Measurements from ENCODE around the gene ARAF.
A peak's percentile ranks its signal among the peaks of the same experiment; 100 is the strongest.

Gene ARAF

GRCh38 chrX:47515941-47516665, 44.9 kb upstream of the ARAF start:
- Histone ChIP-seq H3K9ac (ENCODE audit: low read length) (no peak overlapping the region), H3K36me3 (replicated peaks; ENCODE audit: insufficient read depth, low read length) (no peaks in the 10 kb centered on the region), H3K4me2 (ENCODE audit: low read depth, low read length) (no peak overlapping the region), H2AFZ (ENCODE audit: low read length) (no peak overlapping the region), H4K20me1 (ENCODE audit: insufficient read depth, low read length) (no peaks in the 10 kb centered on the region), H3K4me3 (ENCODE audit: low read length) (no peak overlapping the region), H3K9me3 (replicated peaks; ENCODE audit: insufficient read depth, low read length) (no peaks in the 10 kb centered on the region), H3K27ac (ENCODE audit: low read length) (no peak overlapping the region), H3K4me1 (ENCODE audit: low read length) (no peaks in the 10 kb centered on the region), H3K79me2 (ENCODE audit: low read length) (no peaks in the 10 kb centered on the region), H3F3A (ENCODE audit: insufficient read depth, low read length) (no peaks in the 10 kb centered on the region), H3K9me2 (replicated peaks; ENCODE audit: insufficient read depth, low read length) (no peaks in the 10 kb centered on the region), H3K27me3 (replicated peaks; ENCODE audit: insufficient read depth, low read length) (no peaks in the 10 kb centered on the region)
- DNase-seq = no peak
- no peak for TF ChIP-seq EZH2phosphoT487 (IDR thresholded peaks at IDR 0.05; ENCODE audit: low read length)
- no peak for TF ChIP-seq CTCF (IDR thresholded peaks at IDR 0.05; ENCODE audit: low read length)
- TF ChIP-seq EZH2 (optimal IDR thresholded peaks at IDR 0.05; ENCODE audit: low read depth, low read length) = no peak

GRCh38 chrX:47518144-47518543, 42.9 kb upstream of the ARAF start:
- Histone ChIP-seq H3F3A (ENCODE audit: insufficient read depth, low read length) (no peaks in the 10 kb centered on the region), H3K4me2 (ENCODE audit: low read depth, low read length) (no peak overlapping the region), H2AFZ (ENCODE audit: low read length) (no peak overlapping the region), H4K20me1 (ENCODE audit: insufficient read depth, low read length) (no peaks in the 10 kb centered on the region), H3K4me1 (ENCODE audit: low read length) (no peaks in the 10 kb centered on the region), H3K27me3 (replicated peaks; ENCODE audit: insufficient read depth, low read length) (no peaks in the 10 kb centered on the region), H3K36me3 (replicated peaks; ENCODE audit: insufficient read depth, low read length) (no peaks in the 10 kb centered on the region), H3K9me2 (replicated peaks; ENCODE audit: insufficient read depth, low read length) (no peaks in the 10 kb centered on the region), H3K9ac (ENCODE audit: low read length) (no peak overlapping the region), H3K9me3 (replicated peaks; ENCODE audit: insufficient read depth, low read length) (no peaks in the 10 kb centered on the region), H3K79me2 (ENCODE audit: low read length) (no peaks in the 10 kb centered on the region), H3K27ac (ENCODE audit: low read length) (no peak overlapping the region), H3K4me3 (ENCODE audit: low read length) (no peak overlapping the region)
- TF ChIP-seq CTCF (IDR thresholded peaks at IDR 0.05; ENCODE audit: low read length) (no peak), EZH2phosphoT487 (IDR thresholded peaks at IDR 0.05; ENCODE audit: low read length) (no peak), EZH2 (optimal IDR thresholded peaks at IDR 0.05; ENCODE audit: low read depth, low read length) (no peak)
- DNase-seq = no peak

GRCh38 chrX:47523297-47523696, 37.7 kb upstream of the ARAF start:
- Histone ChIP-seq H2AFZ (ENCODE audit: low read length) (peak overlapping the region; percentile 86), H3K4me3 (ENCODE audit: low read length) (peak overlapping the region; percentile 66), H3K9ac (ENCODE audit: low read length) (peak overlapping the region; percentile 53; the same call in 1 of the 2 replicates), H3K27ac (ENCODE audit: low read length) (no peak overlapping the region), H3K9me3 (replicated peaks; ENCODE audit: insufficient read depth, low read length) (no peaks in the 10 kb centered on the region), H3K79me2 (ENCODE audit: low read length) (no peaks in the 10 kb centered on the region), H3K27me3 (replicated peaks; ENCODE audit: insufficient read depth, low read length) (no peaks in the 10 kb centered on the region), H4K20me1 (ENCODE audit: insufficient read depth, low read length) (no peaks in the 10 kb centered on the region), H3K9me2 (replicated peaks; ENCODE audit: insufficient read depth, low read length) (no peaks in the 10 kb centered on the region), H3K4me2 (ENCODE audit: low read depth, low read length) (peak overlapping the region; percentile 79), H3K4me1 (ENCODE audit: low read length) (no peaks in the 10 kb centered on the region), H3K36me3 (replicated peaks; ENCODE audit: insufficient read depth, low read length) (no peaks in the 10 kb centered on the region), H3F3A (ENCODE audit: insufficient read depth, low read length) (no peaks in the 10 kb centered on the region)
- DNase-seq = peak; percentile 68
- TF ChIP-seq EZH2phosphoT487 (IDR thresholded peaks at IDR 0.05; ENCODE audit: low read length) (no peak), EZH2 (optimal IDR thresholded peaks at IDR 0.05; ENCODE audit: low read depth, low read length) (no peak), CTCF (IDR thresholded peaks at IDR 0.05; ENCODE audit: low read length) (peak; percentile 58)

Data from MM.1S (cell line).